SJCRH30 (cell line): ENCODE data around the gene BCL7B. TPM values are rescaled to one million over a fixed set of nuclear protein-coding genes. Genes with fewer than 3 reads are reported as not detected.
"Not testable (repeated sequence)": the region's sequence is repeated elsewhere in the genome, so short reads cannot be mapped to it uniquely, and the experiment has no call there.

Experiments
- DNase-seq, 2 experiments: peaks; one replicate each; pipeline ENCODE4 v3.0.0-alpha.2; 2015 to 2020
- H3K27ac ChIP-seq: fragments of 250-450 bp; sonication (Bioruptor Pico); 2 replicates; pipeline ENCODE4 v1.5.1; 2020; ENCODE audit warnings: mild to moderate bottlenecking, moderate library complexity
- H3K27me3 ChIP-seq: fragments of 250-450 bp; sonication (Bioruptor Pico); 2 replicates; pipeline ENCODE4 v1.5.1; 2020; ENCODE audit warnings: mild to moderate bottlenecking, moderate library complexity
- H3K36me3 ChIP-seq: fragments of 250-450 bp; sonication (Bioruptor Pico); 2 replicates; pipeline ENCODE4 v1.5.1; 2020; ENCODE audit warnings: mild to moderate bottlenecking, moderate library complexity
- H3K4me1 ChIP-seq: fragments of 250-450 bp; sonication (Bioruptor Pico); 2 replicates; pipeline ENCODE4 v1.5.1; 2020; ENCODE audit warnings: mild to moderate bottlenecking, moderate library complexity
- H3K4me3 ChIP-seq: fragments of 250-450 bp; sonication (Bioruptor Pico); 2 replicates; pipeline ENCODE4 v1.5.1; 2020; ENCODE audit warnings: mild to moderate bottlenecking, moderate library complexity
- H3K9me3 ChIP-seq: fragments of 250-450 bp; sonication (Bioruptor Pico); replicated peaks from 2 replicates; pipeline ENCODE4 v1.5.1; 2020; ENCODE audit warnings: mild to moderate bottlenecking, moderate library complexity
- total RNA-seq: library from RNA; depleted of rRNA; stranded (reverse); fragments of >200 nt; shearing (Covaris generic); gene quantifications from 2 replicates; pipeline ENCODE4 v1.2.3, GENCODE V29; 2014

Gene BCL7B
- total RNA-seq, 1 experiment from 2014 or later = 39.7 TPM

DNA sequence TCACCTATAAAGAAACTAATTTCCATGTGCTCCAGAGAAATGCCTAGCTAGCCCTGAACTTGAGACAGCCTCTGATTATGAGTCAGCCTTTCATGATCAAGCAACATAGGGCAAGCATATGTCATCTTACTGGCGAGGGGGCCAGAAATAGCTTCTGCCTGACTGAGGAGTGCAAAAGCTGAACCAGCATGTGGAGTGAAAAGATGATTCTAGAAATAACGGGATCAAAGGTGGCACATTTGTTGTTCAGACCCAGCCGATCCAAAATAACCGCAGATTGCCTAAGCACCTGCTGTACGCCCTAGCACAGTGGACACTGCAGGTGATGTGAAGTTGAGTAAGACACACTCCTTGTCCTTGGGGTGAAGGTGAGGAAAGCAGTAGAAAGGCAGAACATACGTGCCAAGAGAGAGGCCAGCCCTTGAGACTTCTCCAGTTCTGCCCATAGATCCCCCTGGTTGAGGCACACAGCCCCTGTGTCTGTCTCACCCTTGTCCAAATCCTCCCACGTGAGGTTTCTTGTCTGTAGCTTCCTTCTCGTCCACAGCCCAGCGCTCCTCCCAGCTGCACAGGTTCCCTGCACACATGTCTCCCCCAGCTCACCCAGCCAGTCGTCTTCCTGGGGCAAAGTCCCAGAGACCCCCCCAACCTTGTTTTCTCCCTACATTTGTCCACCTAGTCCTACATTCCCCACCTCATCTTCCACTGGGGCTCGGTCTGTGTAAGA lies 2.8 kb upstream of the BCL7B start:
- Histone ChIP-seq H3K4me3 (no peak overlapping the region), H3K36me3 (no peaks in the 10 kb centered on the region), H3K27ac (no peak overlapping the region), H3K9me3 (no peaks in the 10 kb centered on the region), H3K4me1 (peaks cover 11% of the 10 kb centered on the region; the same call in 1 of the 2 replicates), H3K27me3 (no peaks in the 10 kb centered on the region)
- DNase-seq = peak; percentile 26 to 43

DNA sequence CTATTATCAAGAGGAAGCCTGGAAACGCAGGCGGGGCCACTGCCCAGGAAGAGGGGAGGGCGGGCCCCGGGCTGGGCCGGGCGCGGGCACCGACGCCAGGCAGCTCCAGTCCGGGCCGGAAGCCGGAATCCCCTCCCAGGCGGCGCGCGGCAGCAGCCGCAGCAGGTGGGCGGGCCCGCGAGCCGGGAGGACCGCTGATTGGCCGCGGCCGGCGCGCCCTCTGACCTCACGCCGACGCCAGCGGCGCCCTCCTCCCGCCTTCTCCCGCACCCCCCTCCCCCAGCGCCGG lies 438 bp downstream of the BCL7B start:
- Histone ChIP-seq H3K27me3 (no peaks in the 10 kb centered on the region), H3K27ac (peak overlapping the region; percentile 85), H3K9me3 (no peaks in the 10 kb centered on the region), H3K4me1 (0 out of 2 replicates have a peak, but pooled peaks cover 3% of the 10 kb centered on the region), H3K4me3 (peak overlapping the region; percentile 85), H3K36me3 (peaks cover 2% of the 10 kb centered on the region)
- peak; percentile 92 to 94 for DNase-seq

GRCh38 chr7:73556208-73557107 lies 1.0 kb downstream of the BCL7B start:
- no peak for DNase-seq
- Histone ChIP-seq H3K27ac (no peak overlapping the region), H3K9me3 (no peaks in the 10 kb centered on the region), H3K4me1 (0 out of 2 replicates have a peak, but pooled peaks cover 3% of the 10 kb centered on the region), H3K4me3 (peak overlapping the region; percentile 85), H3K36me3 (peaks cover 7% of the 10 kb centered on the region), H3K27me3 (no peaks in the 10 kb centered on the region)

- Histone ChIP-seq H3K4me1 (0 out of 2 replicates have a peak, but pooled peaks cover 3% of the 10 kb centered on the region), H3K9me3 (no peaks in the 10 kb centered on the region), H3K36me3 (peaks cover 15% of the 10 kb centered on the region), H3K4me3 (no peak overlapping the region), H3K27ac (no peak overlapping the region), H3K27me3 (no peaks in the 10 kb centered on the region)
- DNase-seq = no peak
Observed at GRCh38 chr7:73555411-73555982, 2.0 kb downstream of the BCL7B start.

DNA sequence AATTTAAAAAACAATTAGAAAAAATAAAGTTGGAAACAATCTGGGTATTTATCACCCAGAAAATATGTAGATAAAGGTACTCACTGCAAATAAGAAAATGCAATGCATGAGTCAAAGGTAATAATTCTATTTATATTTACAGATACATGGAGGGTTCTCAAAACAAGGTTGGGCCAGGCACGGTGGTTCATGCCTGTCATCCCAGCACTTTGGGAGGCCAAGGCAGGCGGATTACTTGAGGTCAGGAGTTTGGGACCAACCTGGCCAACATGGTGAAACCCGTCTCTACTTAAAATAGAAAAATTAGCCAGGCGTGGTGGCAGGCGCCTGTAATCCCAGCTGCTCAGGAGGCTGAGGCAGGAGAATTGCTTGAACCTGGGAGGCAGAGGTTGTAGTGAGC lies 7.4 kb downstream of the BCL7B start:
- H3K4me3 ChIP-seq, DNase-seq, H3K9me3 ChIP-seq, H3K27ac ChIP-seq, H3K27me3 ChIP-seq, H3K4me1 ChIP-seq: not testable (repeated sequence)
- H3K36me3 ChIP-seq = peaks cover 52% of the 10 kb centered on the region

DNA sequence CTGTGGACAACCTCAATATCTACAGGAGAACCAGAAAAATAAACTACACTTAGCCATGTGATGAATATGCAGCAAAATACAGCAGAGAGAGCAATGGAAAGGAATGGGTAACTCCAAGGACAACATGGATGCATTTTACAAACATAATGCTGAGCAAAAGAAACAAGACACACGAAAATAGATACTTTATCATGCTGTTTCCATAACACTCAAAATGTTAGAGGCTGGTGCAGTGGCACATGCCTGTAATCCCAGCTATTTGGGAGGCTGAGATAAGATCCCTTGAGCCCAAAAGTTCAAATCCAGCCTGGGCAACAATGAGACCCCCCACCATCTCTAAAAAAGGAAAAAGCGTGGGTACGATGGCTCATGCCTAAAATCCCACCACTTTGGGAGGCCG lies 8.3 kb downstream of the BCL7B start:
- H3K4me1 ChIP-seq = no peaks in the 10 kb centered on the region
- DNase-seq = no peak
- H3K27ac ChIP-seq = no peak overlapping the region
- H3K27me3 ChIP-seq = no peaks in the 10 kb centered on the region
- no peaks in the 10 kb centered on the region for H3K9me3 ChIP-seq
- no peak overlapping the region for H3K4me3 ChIP-seq
- H3K36me3 ChIP-seq = peaks cover 57% of the 10 kb centered on the region

DNA sequence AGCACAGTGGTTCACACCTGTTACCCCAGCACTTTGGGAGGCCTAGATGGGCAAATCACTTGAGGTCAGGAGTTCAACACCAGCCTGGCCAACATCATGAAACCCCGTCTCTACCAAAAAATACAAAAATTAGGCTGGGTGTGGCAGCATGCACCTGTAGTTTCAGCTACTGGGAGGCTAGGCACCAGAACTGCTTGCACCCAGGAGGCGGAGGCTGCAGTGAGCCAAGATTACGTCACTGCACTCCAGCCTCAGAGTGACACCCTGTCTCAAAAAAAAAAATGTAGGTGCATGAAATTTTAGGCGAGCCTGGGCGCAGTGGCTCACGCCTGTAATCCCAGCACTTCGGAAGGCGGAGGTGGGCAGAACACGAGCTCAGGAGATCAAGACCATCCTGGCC lies 9.6 kb downstream of the BCL7B start:
- no peak for DNase-seq
- no peak overlapping the region for H3K27ac ChIP-seq
- H3K4me1 ChIP-seq = no peaks in the 10 kb centered on the region
- H3K9me3 ChIP-seq = no peaks in the 10 kb centered on the region
- H3K36me3 ChIP-seq = peaks cover 68% of the 10 kb centered on the region
- H3K4me3 ChIP-seq = no peak overlapping the region
- H3K27me3 ChIP-seq = no peaks in the 10 kb centered on the region

GRCh38 chr7:73544678-73545077 lies 12.8 kb downstream of the BCL7B start:
- peaks cover 71% of the 10 kb centered on the region for H3K36me3 ChIP-seq
- no peaks in the 10 kb centered on the region for H3K4me1 ChIP-seq
- no peaks in the 10 kb centered on the region for H3K27me3 ChIP-seq
- H3K9me3 ChIP-seq = no peaks in the 10 kb centered on the region
- DNase-seq = no peak
- no peak overlapping the region for H3K4me3 ChIP-seq
- H3K27ac ChIP-seq = no peak overlapping the region

GRCh38 chr7:73541722-73542121 lies 15.8 kb downstream of the BCL7B start:
- Histone ChIP-seq H3K4me1 (no peaks in the 10 kb centered on the region), H3K27me3 (no peaks in the 10 kb centered on the region), H3K9me3 (no peaks in the 10 kb centered on the region), H3K27ac (no peak overlapping the region), H3K36me3 (peaks cover 70% of the 10 kb centered on the region), H3K4me3 (no peak overlapping the region)
- DNase-seq = no peak

DNA sequence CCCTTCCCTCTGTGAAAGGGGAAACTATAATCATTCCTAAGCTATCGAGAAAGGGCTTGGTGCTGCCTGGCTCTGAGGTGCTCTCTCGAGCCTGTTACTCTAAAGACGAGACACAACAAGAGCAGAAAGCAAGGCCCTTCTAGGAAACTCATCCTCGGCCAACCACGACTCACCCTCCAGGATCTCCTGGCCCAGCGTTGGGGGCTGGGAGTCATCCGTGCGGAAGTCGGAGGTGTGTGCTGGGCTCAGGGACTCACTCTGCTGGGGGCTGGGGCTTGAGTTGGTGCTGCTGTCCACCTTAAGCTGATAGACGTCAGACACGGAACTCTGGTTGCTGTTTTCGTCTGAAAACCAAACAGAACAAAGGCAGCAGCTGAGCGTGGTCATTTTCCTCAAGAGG lies 17.8 kb downstream of the BCL7B start:
- Histone ChIP-seq H3K27me3 (no peaks in the 10 kb centered on the region), H3K27ac (no peak overlapping the region), H3K36me3 (peaks cover 69% of the 10 kb centered on the region), H3K9me3 (no peaks in the 10 kb centered on the region), H3K4me1 (no peaks in the 10 kb centered on the region), H3K4me3 (no peak overlapping the region)
- DNase-seq = no peak

GRCh38 chr7:73538510-73538909 lies 19.0 kb downstream of the BCL7B start:
- DNase-seq, H3K27ac ChIP-seq, H3K4me1 ChIP-seq, H3K9me3 ChIP-seq, H3K27me3 ChIP-seq, H3K4me3 ChIP-seq: not testable (repeated sequence)
- peaks cover 59% of the 10 kb centered on the region for H3K36me3 ChIP-seq

GRCh38 chr7:73537051-73537450 lies 20.4 kb downstream of the BCL7B start:
- Histone ChIP-seq H3K9me3 (no peaks in the 10 kb centered on the region), H3K27ac (no peak overlapping the region), H3K36me3 (peaks cover 46% of the 10 kb centered on the region), H3K4me1 (no peaks in the 10 kb centered on the region), H3K27me3 (no peaks in the 10 kb centered on the region), H3K4me3 (no peak overlapping the region)
- DNase-seq = no peak

GRCh38 chr7:73536479-73536878 lies 21.0 kb downstream of the BCL7B start:
- Histone ChIP-seq H3K4me3 (no peak overlapping the region), H3K27me3 (no peaks in the 10 kb centered on the region), H3K9me3 (no peaks in the 10 kb centered on the region), H3K27ac (no peak overlapping the region), H3K4me1 (no peaks in the 10 kb centered on the region), H3K36me3 (peaks cover 41% of the 10 kb centered on the region)
- DNase-seq = no peak

DNA sequence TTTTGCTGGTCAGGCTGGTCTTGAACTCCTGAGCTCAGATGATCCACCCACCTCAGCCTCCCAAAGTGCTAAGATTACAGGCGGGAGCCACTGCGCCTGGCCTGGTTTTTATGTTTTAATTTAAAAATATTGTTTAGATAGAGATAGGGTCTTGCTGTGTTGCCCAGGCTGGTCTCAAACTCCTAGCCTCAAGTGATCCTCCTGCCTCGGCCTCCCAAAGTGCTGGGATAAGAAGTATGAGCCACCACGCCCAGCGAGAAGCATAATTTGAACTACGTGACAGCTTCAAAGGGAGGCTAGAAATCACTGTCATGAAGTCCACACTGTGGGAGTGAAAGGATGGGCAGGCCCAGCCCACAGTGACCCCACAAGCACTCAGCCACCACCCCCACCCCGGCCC lies 21.6 kb downstream of the BCL7B start:
- H3K9me3 ChIP-seq, H3K27me3 ChIP-seq, H3K27ac ChIP-seq, H3K4me1 ChIP-seq, H3K4me3 ChIP-seq, DNase-seq: not testable (repeated sequence)
- peaks cover 40% of the 10 kb centered on the region for H3K36me3 ChIP-seq

- no peak for DNase-seq
- Histone ChIP-seq H3K9me3 (no peaks in the 10 kb centered on the region), H3K36me3 (peaks cover 23% of the 10 kb centered on the region), H3K4me1 (no peaks in the 10 kb centered on the region), H3K4me3 (no peak overlapping the region), H3K27ac (no peak overlapping the region), H3K27me3 (no peaks in the 10 kb centered on the region)
Observed at GRCh38 chr7:73533742-73534141, 23.7 kb downstream of the BCL7B start.
